GM19463 (cell line): ENCODE results near the gene SLC1A2.

ENCODE experiments used
- ATAC-seq: cut with Tn5 transposase; IDR thresholded peaks from one replicate; pipeline ENCODE4 v1.9.1; 2021; ENCODE audit warnings: mild to moderate bottlenecking, moderate library complexity; ENCODE audit not compliant: unreplicated experiment

The SLC1A2 gene

DNA sequence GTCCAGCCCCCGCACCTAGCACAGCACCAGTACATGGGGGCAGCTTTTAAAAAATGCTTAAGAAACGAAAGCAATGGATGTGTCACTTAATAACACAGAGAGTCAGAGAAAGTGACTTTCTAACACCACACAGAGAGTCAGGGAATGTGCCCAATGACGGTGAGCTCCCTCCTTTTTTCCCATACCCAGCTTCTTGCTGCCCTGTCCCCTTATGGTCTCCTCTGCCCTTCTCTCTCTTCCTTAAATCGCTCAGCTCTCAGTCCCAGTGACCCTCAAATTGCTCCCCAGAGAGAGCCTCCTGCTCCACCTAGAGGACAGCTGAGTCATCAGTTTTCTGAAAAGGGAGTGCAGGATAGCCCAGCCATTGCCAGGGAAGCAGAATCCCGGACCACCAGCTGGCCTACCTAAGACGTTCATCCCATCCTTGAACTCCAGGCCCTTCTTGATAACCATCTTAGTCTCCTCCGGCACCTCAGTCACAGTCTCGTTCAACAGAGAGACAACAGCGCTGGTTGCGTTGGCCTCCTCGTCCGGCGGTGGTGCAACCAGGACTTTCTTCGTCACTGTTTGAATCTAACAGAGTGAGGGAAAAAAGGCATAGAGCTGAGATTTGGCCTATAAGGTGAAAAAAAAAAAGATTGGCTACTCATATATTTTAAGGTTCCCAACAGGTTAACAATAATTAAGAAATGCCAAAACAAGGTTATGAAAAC lies 113.5 kb downstream of the SLC1A2 start:
- ATAC-seq: peak; percentile 76

GRCh38 chr11:35304900-35305460 lies 114.4 kb downstream of the SLC1A2 start:
- no peak for ATAC-seq

- no peak for ATAC-seq
These were observed 115.0 kb downstream of the SLC1A2 start for GRCh38 chr11:35304386-35304775.

- no peak for ATAC-seq
These were observed 115.6 kb downstream of the SLC1A2 start for GRCh38 chr11:35303596-35304385.

- no peak for ATAC-seq
These were observed 117.0 kb downstream of the SLC1A2 start for GRCh38 chr11:35302398-35302797.

GRCh38 chr11:35298369-35298768 lies 121.0 kb downstream of the SLC1A2 start:
- ATAC-seq: no peak

DNA sequence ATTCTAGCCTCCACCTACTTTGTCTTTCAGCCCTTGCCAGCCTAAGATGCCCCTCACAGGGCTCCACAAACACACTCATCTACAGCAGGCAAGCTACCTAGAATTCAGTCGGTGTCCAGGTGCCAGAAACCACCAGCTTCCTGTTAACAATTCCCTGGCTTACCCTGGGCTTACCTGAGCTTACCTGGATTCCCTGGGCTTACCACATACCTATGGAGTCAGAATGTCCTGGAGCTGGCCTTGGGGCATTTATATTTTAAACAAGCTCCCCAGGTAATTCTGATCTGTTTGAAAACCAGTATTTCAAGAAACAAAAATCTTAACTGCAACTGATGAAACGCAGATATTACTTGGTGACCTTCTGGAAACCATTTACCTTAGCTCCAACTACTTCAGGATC lies 123.6 kb downstream of the SLC1A2 start:
- no peak for ATAC-seq

DNA sequence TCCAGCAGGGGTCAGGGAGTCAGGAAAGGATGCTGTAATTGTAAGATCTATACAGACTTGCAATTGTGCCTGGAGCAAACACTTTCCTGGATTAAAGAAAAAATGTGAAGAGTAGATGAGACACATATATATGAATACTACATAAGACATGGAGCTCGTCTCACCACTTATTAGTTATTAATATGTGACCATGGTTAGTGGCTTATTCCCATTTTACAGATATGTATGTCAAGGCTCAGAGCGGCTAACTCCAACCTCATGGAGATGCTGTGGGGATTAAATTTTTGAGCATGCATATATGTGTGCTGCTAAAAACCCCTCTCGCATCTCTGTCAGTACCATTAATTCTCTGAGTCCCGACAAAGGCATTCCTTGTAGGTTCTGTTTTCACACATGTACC lies 125.7 kb downstream of the SLC1A2 start:
- no peak for ATAC-seq

DNA sequence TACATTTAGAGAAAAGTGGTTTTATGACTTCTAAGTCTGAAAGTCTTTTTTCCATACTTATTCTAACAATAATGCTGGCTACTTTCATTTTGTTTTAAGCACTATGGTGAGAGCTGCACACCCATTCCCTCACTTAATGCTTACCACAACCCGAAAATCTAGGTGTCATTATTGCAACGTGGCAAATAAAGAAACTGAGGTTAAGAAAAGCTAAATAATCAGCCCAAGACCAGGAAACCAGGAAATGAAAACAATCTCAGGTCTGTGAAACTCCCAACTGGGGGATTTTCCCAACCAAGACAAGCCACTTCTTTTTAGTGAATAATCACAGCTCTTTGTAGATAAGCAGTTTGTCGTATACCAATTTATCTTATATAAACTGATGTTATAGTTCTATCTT lies 126.3 kb downstream of the SLC1A2 start:
- ATAC-seq: no peak

- ATAC-seq: no peak
These were observed 127.1 kb downstream of the SLC1A2 start for GRCh38 chr11:35292279-35292678.

DNA sequence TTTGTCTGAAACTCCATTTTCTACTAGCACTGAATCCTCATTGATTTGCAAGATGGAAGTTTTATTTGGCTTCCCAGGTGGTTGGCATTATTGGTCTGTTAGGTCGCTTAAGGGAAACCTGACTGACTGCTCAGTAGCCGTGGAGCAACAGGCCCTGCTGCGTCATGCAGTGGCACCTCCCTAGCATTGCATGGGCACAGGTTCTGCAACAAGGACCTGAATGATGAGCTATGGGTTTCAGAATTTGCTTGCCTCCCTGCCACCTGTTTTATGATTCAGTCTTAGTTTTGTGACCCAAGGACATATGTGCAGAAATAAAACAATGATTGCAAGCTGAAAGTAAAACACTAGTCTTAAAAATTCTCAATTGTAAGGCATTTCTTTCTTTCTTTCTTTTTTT lies 128.5 kb downstream of the SLC1A2 start:
- ATAC-seq: no peak

GRCh38 chr11:35289821-35290220 lies 129.5 kb downstream of the SLC1A2 start:
- no peak for ATAC-seq

- ATAC-seq: no peak
These were observed 130.4 kb downstream of the SLC1A2 start for GRCh38 chr11:35288817-35289541.

DNA sequence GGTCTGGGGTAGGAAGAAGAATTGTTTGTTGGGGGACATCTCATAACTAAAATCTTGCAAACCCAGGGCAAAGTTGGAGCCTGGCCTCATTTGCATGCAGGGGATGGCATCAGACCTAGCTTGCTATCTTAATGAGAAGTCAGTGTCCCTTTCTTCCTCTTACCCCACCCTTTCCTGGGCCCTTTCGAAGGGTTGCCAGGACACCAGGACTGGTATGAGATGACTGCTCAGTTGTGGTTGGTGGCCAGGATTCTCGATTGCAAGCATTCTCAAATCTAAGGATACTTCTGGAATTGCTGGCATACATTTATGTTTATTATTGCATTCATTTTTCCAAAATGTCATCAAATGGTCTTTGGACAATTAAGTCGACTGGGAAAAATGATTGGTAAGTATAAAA lies 131.0 kb downstream of the SLC1A2 start:
- no peak for ATAC-seq

- ATAC-seq: no peak
These were observed 131.9 kb downstream of the SLC1A2 start for GRCh38 chr11:35287344-35287890.

- no peak for ATAC-seq
These were observed 133.2 kb downstream of the SLC1A2 start for GRCh38 chr11:35286126-35286525.

GRCh38 chr11:35285471-35285870 lies 133.9 kb downstream of the SLC1A2 start:
- no peak for ATAC-seq

- ATAC-seq: no peak
These were observed 137.0 kb downstream of the SLC1A2 start for GRCh38 chr11:35282221-35282882.

GRCh38 chr11:35281169-35281688 lies 138.1 kb downstream of the SLC1A2 start:
- no peak for ATAC-seq

- ATAC-seq: no peak
These were observed 138.6 kb downstream of the SLC1A2 start for GRCh38 chr11:35280727-35281126.
